ENCODE measurements around the gene POLG2.

DNA sequence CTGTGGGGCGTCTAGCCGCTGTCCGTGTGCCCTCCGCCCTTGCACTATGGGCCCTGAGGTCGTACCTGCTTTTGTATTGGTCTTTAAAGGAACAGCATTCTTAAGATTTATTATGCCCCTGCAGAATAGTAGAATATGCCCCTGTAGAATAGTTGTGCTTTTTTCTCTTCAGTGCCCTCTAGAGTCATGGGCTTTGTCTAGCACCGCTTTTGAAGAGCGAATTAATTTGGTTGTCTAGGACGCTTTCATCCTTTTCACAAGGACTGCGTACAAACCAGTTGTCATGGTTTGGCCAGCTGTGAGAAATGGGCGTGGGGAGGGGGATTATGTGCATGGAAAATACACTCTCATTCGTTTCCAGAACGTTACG is 10.5 kb upstream of the POLG2 start:
- TF ChIP-seq, protein P1, sequence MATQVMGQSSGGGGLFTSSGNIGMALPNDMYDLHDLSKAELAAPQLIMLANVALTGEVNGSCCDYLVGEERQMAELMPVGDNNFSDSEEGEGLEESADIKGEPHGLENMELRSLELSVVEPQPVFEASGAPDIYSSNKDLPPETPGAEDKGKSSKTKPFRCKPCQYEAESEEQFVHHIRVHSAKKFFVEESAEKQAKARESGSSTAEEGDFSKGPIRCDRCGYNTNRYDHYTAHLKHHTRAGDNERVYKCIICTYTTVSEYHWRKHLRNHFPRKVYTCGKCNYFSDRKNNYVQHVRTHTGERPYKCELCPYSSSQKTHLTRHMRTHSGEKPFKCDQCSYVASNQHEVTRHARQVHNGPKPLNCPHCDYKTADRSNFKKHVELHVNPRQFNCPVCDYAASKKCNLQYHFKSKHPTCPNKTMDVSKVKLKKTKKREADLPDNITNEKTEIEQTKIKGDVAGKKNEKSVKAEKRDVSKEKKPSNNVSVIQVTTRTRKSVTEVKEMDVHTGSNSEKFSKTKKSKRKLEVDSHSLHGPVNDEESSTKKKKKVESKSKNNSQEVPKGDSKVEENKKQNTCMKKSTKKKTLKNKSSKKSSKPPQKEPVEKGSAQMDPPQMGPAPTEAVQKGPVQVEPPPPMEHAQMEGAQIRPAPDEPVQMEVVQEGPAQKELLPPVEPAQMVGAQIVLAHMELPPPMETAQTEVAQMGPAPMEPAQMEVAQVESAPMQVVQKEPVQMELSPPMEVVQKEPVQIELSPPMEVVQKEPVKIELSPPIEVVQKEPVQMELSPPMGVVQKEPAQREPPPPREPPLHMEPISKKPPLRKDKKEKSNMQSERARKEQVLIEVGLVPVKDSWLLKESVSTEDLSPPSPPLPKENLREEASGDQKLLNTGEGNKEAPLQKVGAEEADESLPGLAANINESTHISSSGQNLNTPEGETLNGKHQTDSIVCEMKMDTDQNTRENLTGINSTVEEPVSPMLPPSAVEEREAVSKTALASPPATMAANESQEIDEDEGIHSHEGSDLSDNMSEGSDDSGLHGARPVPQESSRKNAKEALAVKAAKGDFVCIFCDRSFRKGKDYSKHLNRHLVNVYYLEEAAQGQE (IDR thresholded peaks at IDR 0.05; ENCODE audit: borderline replicate concordance) = peak; percentile 72
- TF ChIP-seq RAD21 (conservative IDR thresholded peaks at IDR 0.05) (peak; percentile 38), POLR2AphosphoS5 (IDR thresholded peaks at IDR 0.05) (no peak), EZH2 (IDR thresholded peaks at IDR 0.05; ENCODE audit: borderline replicate concordance, insufficient read depth, low read length, poor library complexity, severe bottlenecking) (no peak), SMC3 (conservative IDR thresholded peaks at IDR 0.05; ENCODE audit: poor library complexity) (peak; percentile 40), TAF1 (IDR thresholded peaks at IDR 0.05; ENCODE audit: low read depth) (no peak), EP300 (conservative IDR thresholded peaks at IDR 0.05; ENCODE audit: poor library complexity, severe bottlenecking) (no peak)
- TF ChIP-seq, protein P2, sequence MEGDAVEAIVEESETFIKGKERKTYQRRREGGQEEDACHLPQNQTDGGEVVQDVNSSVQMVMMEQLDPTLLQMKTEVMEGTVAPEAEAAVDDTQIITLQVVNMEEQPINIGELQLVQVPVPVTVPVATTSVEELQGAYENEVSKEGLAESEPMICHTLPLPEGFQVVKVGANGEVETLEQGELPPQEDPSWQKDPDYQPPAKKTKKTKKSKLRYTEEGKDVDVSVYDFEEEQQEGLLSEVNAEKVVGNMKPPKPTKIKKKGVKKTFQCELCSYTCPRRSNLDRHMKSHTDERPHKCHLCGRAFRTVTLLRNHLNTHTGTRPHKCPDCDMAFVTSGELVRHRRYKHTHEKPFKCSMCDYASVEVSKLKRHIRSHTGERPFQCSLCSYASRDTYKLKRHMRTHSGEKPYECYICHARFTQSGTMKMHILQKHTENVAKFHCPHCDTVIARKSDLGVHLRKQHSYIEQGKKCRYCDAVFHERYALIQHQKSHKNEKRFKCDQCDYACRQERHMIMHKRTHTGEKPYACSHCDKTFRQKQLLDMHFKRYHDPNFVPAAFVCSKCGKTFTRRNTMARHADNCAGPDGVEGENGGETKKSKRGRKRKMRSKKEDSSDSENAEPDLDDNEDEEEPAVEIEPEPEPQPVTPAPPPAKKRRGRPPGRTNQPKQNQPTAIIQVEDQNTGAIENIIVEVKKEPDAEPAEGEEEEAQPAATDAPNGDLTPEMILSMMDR (IDR thresholded peaks at IDR 0.05; ENCODE audit: poor library complexity, severe bottlenecking) = peak; percentile 77
